ENCODE results near the gene SURF2. TPM values are rescaled to one million over a fixed set of nuclear protein-coding genes. Genes with fewer than 3 reads are reported as not detected.
"Not testable (repeated sequence)": the region's sequence is repeated elsewhere in the genome, so short reads cannot be mapped to it uniquely, and the experiment has no call there.

SURF2 gene
- total RNA-seq, 1 experiment from 2014 or later = 42.0 TPM

GRCh38 chr9:133322701-133323100 lies 33.6 kb upstream of the SURF2 start:
- no TSS peak for BruUV-seq (replicated peaks)
- no peaks in the 10 kb centered on the region for H3K27me3 ChIP-seq (replicated peaks; ENCODE audit: insufficient read depth, low read depth, low read length, poor library complexity)
- H3K4me1 ChIP-seq (ENCODE audit: insufficient read depth, low read length, poor library complexity, severe bottlenecking) = no peaks in the 10 kb centered on the region
- intact Hi-C loops (cut with micrococcal nuclease; ENCODE audit: unreplicated experiment) = no loop called here
- no peak overlapping the region for H3K27ac ChIP-seq (ENCODE audit: low read depth, low read length, poor library complexity, severe bottlenecking)
- TF ChIP-seq EZH2 (IDR thresholded peaks at IDR 0.05; ENCODE audit: borderline replicate concordance, low read depth, low read length, poor library complexity, severe bottlenecking) (no peak), CTCF (conservative IDR thresholded peaks at IDR 0.05; ENCODE audit: low read depth, low read length) (no peak)
- no peak for DNase-seq (ENCODE audit: low spot score)
- H3K4me3 ChIP-seq (ENCODE audit: low read depth, low read length, poor library complexity, severe bottlenecking) = no peak overlapping the region
- H3K36me3 ChIP-seq (ENCODE audit: insufficient read depth, low read length, poor library complexity, severe bottlenecking) = no peaks in the 10 kb centered on the region
- no peaks in the 10 kb centered on the region for H3K9me3 ChIP-seq (ENCODE audit: low read depth, low read length, poor library complexity, severe bottlenecking)
- POLR2A ChIA-PET (ENCODE audit: low non-redundant PET) = no interaction called here
- CTCF ChIA-PET = no interaction called here

GRCh38 chr9:133323211-133323610 lies 33.1 kb upstream of the SURF2 start:
- Histone ChIP-seq H3K4me1 (ENCODE audit: insufficient read depth, low read length, poor library complexity, severe bottlenecking) (no peaks in the 10 kb centered on the region), H3K27me3 (replicated peaks; ENCODE audit: insufficient read depth, low read depth, low read length, poor library complexity) (no peaks in the 10 kb centered on the region), H3K4me3 (ENCODE audit: low read depth, low read length, poor library complexity, severe bottlenecking) (no peak overlapping the region), H3K36me3 (ENCODE audit: insufficient read depth, low read length, poor library complexity, severe bottlenecking) (no peaks in the 10 kb centered on the region), H3K9me3 (ENCODE audit: low read depth, low read length, poor library complexity, severe bottlenecking) (no peaks in the 10 kb centered on the region), H3K27ac (ENCODE audit: low read depth, low read length, poor library complexity, severe bottlenecking) (no peak overlapping the region)
- BruUV-seq (replicated peaks) = no TSS peak
- no peak for TF ChIP-seq EZH2 (IDR thresholded peaks at IDR 0.05; ENCODE audit: borderline replicate concordance, low read depth, low read length, poor library complexity, severe bottlenecking)
- no peak for TF ChIP-seq CTCF (conservative IDR thresholded peaks at IDR 0.05; ENCODE audit: low read depth, low read length)
- ChIA-PET POLR2A (ENCODE audit: low non-redundant PET) (no interaction called here), CTCF (no interaction called here)
- no peak for DNase-seq (ENCODE audit: low spot score)
- intact Hi-C loops (cut with micrococcal nuclease; ENCODE audit: unreplicated experiment) = no loop called here

GRCh38 chr9:133323991-133324703 lies 32.2 kb upstream of the SURF2 start:
- TF ChIP-seq EZH2 (IDR thresholded peaks at IDR 0.05; ENCODE audit: borderline replicate concordance, low read depth, low read length, poor library complexity, severe bottlenecking) (no peak), CTCF (conservative IDR thresholded peaks at IDR 0.05; ENCODE audit: low read depth, low read length) (no peak)
- Histone ChIP-seq H3K27me3 (replicated peaks; ENCODE audit: insufficient read depth, low read depth, low read length, poor library complexity) (no peaks in the 10 kb centered on the region), H3K4me1 (ENCODE audit: insufficient read depth, low read length, poor library complexity, severe bottlenecking) (no peaks in the 10 kb centered on the region), H3K27ac (ENCODE audit: low read depth, low read length, poor library complexity, severe bottlenecking) (no peak overlapping the region), H3K36me3 (ENCODE audit: insufficient read depth, low read length, poor library complexity, severe bottlenecking) (no peaks in the 10 kb centered on the region), H3K9me3 (ENCODE audit: low read depth, low read length, poor library complexity, severe bottlenecking) (no peaks in the 10 kb centered on the region), H3K4me3 (ENCODE audit: low read depth, low read length, poor library complexity, severe bottlenecking) (no peak overlapping the region)
- DNase-seq (ENCODE audit: low spot score) = no peak
- no TSS peak for BruUV-seq (replicated peaks)
- POLR2A ChIA-PET (ENCODE audit: low non-redundant PET) = no interaction called here
- CTCF ChIA-PET = no interaction called here
- intact Hi-C loops (cut with micrococcal nuclease; ENCODE audit: unreplicated experiment) = no loop called here

GRCh38 chr9:133327021-133327420 lies 29.3 kb upstream of the SURF2 start:
- DNase-seq (ENCODE audit: low spot score); CTCF ChIA-PET; H3K4me3 ChIP-seq (ENCODE audit: low read depth, low read length, poor library complexity, severe bottlenecking); POLR2A ChIA-PET (ENCODE audit: low non-redundant PET); H3K4me1 ChIP-seq (ENCODE audit: insufficient read depth, low read length, poor library complexity, severe bottlenecking); H3K9me3 ChIP-seq (ENCODE audit: low read depth, low read length, poor library complexity, severe bottlenecking); BruUV-seq (replicated peaks); H3K27ac ChIP-seq (ENCODE audit: low read depth, low read length, poor library complexity, severe bottlenecking); H3K27me3 ChIP-seq (replicated peaks; ENCODE audit: insufficient read depth, low read depth, low read length, poor library complexity); intact Hi-C loops (cut with micrococcal nuclease; ENCODE audit: unreplicated experiment): not testable (repeated sequence)
- peaks cover 19% of the 10 kb centered on the region for H3K36me3 ChIP-seq (ENCODE audit: insufficient read depth, low read length, poor library complexity, severe bottlenecking)
